Smooth muscle cell (in vitro differentiated cells): ENCODE data around the gene RAB5B. TPM values are rescaled to one million over a fixed set of nuclear protein-coding genes. Genes with fewer than 3 reads are reported as not detected.
A peak's percentile ranks its signal among the peaks of the same experiment; 100 is the strongest.

Experiments
- DNase-seq: peaks from one replicate; lab custom pipeline; 2025; ENCODE audit not compliant: unreplicated experiment; lab: John Stamatoyannopoulos, UW
- H2AFZ ChIP-seq: fragments of 200-600 bp; sonication (generic); 2 replicates; pipeline ENCODE4 v1.6.0; 2016; ENCODE audit warnings: antibody characterized with exemption, low read depth, mild to moderate bottlenecking
- H3F3A ChIP-seq: fragments of 200-600 bp; sonication (generic); 2 replicates; pipeline ENCODE4 v1.6.0; 2017; ENCODE audit warnings: antibody characterized with exemption, low read depth
- H3K27ac ChIP-seq: fragments of 200-600 bp; sonication (generic); 2 replicates; pipeline ENCODE4 v1.5.1; 2016; ENCODE audit warnings: low read depth, mild to moderate bottlenecking
- H3K27me3 ChIP-seq: fragments of 200-600 bp; sonication (generic); 2 replicates; pipeline ENCODE4 v1.6.1; 2016; ENCODE audit warnings: low read depth, mild to moderate bottlenecking
- H3K36me3 ChIP-seq: fragments of 200-600 bp; sonication (generic); 2 replicates; pipeline ENCODE4 v1.5.1; 2016; ENCODE audit warnings: low read depth
- H3K4me1 ChIP-seq: fragments of 200-600 bp; sonication (generic); 2 replicates; pipeline ENCODE4 v1.5.1; 2016; ENCODE audit warnings: low read depth
- H3K4me2 ChIP-seq: fragments of 200-600 bp; sonication (generic); 2 replicates; pipeline ENCODE4 v1.6.0; 2016; ENCODE audit warnings: mild to moderate bottlenecking
- H3K4me3 ChIP-seq: fragments of 200-600 bp; sonication (generic); 2 replicates; pipeline ENCODE4 v1.5.1; 2016; ENCODE audit warnings: mild to moderate bottlenecking
- H3K79me2 ChIP-seq: fragments of 200-600 bp; sonication (generic); 2 replicates; pipeline ENCODE4 v1.6.0; 2016; ENCODE audit warnings: low read depth, mild to moderate bottlenecking
- H3K9ac ChIP-seq: fragments of 200-600 bp; sonication (generic); 2 replicates; pipeline ENCODE4 v1.6.0; 2016; ENCODE audit warnings: low read depth
- H3K9me3 ChIP-seq: fragments of 200-600 bp; sonication (generic); replicated peaks from 2 replicates; pipeline ENCODE4 v1.5.1; 2016; ENCODE audit warnings: low read depth
- H4K20me1 ChIP-seq: fragments of 200-600 bp; sonication (generic); 2 replicates; pipeline ENCODE4 v1.6.0; 2016; ENCODE audit warnings: low read depth
- CTCF ChIP-seq: fragments of 200-600 bp; sonication (generic); IDR thresholded peaks from 2 replicates; pipeline ENCODE4 v1.5.1; 2017; ENCODE audit warnings: borderline replicate concordance, mild to moderate bottlenecking, antibody characterized with exemption; ENCODE audit not compliant: insufficient read depth, poor library complexity, severe bottlenecking
- WGBS: methylation state at CpG from one replicate; pipeline ENCODE4 v1.1.7; 2016; ENCODE audit warnings: low lambda C conversion rate; 5-methylcytosine and 5-hydroxymethylcytosine counted together
- polyA plus RNA-seq: library from polyadenylated mRNA; unstranded; fragments of >200 nt; fragmentation: Nextera tagmentation; extraction: Ambion mirVana; gene quantifications from 2 replicates; pipeline ENCODE4 v1.2.1, GENCODE V29; 2016
- total RNA-seq: library from RNA; depleted of rRNA; stranded (reverse); fragments of >200 nt; gene quantifications from 2 replicates; pipeline ENCODE4 v1.2.3, GENCODE V29; 2014

Gene RAB5B
- total and polyA plus RNA-seq, 2 experiments from 2014 or later, result 77.2 to 81.9 TPM

- 90% methylated on average over 2 of the region's 2 CpGs for whole genome bisulfite sequencing
- no peak overlapping the region for H3K9ac ChIP-seq
Measured at GRCh38 chr12:56037161-56037560, 63.3 kb downstream of the RAB5B start.

GRCh38 chr12:56038022-56038655, 64.3 kb downstream of the RAB5B start:
- WGBS, result 91% methylated on average over 2 of the region's 2 CpGs
- H3K9ac ChIP-seq, result no peak overlapping the region

More at GRCh38 chr12:56037161-56037560, 63.3 kb downstream of the RAB5B start:
- H3K27ac ChIP-seq, result no peak overlapping the region
- H3K9me3 ChIP-seq, result no peaks in the 10 kb centered on the region
- H3K36me3 ChIP-seq, result peaks cover 3% of the 10 kb centered on the region
- no peak overlapping the region for H3K4me3 ChIP-seq
- TF ChIP-seq CTCF, result no peak
- H3K4me2 ChIP-seq, result no peak overlapping the region
- peaks cover 8% of the 10 kb centered on the region for H3K4me1 ChIP-seq
- peaks cover 8% of the 10 kb centered on the region for H3F3A ChIP-seq
- no peaks in the 10 kb centered on the region for H3K27me3 ChIP-seq
- no peaks in the 10 kb centered on the region for H4K20me1 ChIP-seq
- no peak for DNase-seq
- no peak overlapping the region for H2AFZ ChIP-seq
- peaks cover 2% of the 10 kb centered on the region for H3K79me2 ChIP-seq

GRCh38 chr12:56040151-56040550, 66.3 kb downstream of the RAB5B start:
- peaks cover 29% of the 10 kb centered on the region for H3F3A ChIP-seq
- H3K9ac ChIP-seq, result no peak overlapping the region
- no peak for DNase-seq
- no peaks in the 10 kb centered on the region for H3K9me3 ChIP-seq
- no peak for TF ChIP-seq CTCF
- no peak overlapping the region for H3K27ac ChIP-seq
- H3K4me2 ChIP-seq, result no peak overlapping the region
- H3K79me2 ChIP-seq, result peaks cover 31% of the 10 kb centered on the region
- peaks cover 16% of the 10 kb centered on the region for H3K4me1 ChIP-seq
- WGBS, result 100% methylated on average over 1 of the region's 1 CpG
- no peaks in the 10 kb centered on the region for H3K27me3 ChIP-seq
- no peak overlapping the region for H3K4me3 ChIP-seq
- H4K20me1 ChIP-seq, result peaks cover 17% of the 10 kb centered on the region
- no peak overlapping the region for H2AFZ ChIP-seq
- H3K36me3 ChIP-seq, result no peaks in the 10 kb centered on the region

More at GRCh38 chr12:56038022-56038655, 64.3 kb downstream of the RAB5B start:
- H3K27me3 ChIP-seq, result no peaks in the 10 kb centered on the region
- H3K4me3 ChIP-seq, result no peak overlapping the region
- peaks cover 12% of the 10 kb centered on the region for H3K79me2 ChIP-seq
- no peak overlapping the region for H3K27ac ChIP-seq
- no peaks in the 10 kb centered on the region for H3K9me3 ChIP-seq
- no peak for TF ChIP-seq CTCF
- H3K4me1 ChIP-seq, result peaks cover 12% of the 10 kb centered on the region
- H2AFZ ChIP-seq, result no peak overlapping the region
- H3K36me3 ChIP-seq, result no peaks in the 10 kb centered on the region
- peaks cover 8% of the 10 kb centered on the region for H4K20me1 ChIP-seq
- H3K4me2 ChIP-seq, result no peak overlapping the region
- no peak for DNase-seq
- peaks cover 14% of the 10 kb centered on the region for H3F3A ChIP-seq

DNA sequence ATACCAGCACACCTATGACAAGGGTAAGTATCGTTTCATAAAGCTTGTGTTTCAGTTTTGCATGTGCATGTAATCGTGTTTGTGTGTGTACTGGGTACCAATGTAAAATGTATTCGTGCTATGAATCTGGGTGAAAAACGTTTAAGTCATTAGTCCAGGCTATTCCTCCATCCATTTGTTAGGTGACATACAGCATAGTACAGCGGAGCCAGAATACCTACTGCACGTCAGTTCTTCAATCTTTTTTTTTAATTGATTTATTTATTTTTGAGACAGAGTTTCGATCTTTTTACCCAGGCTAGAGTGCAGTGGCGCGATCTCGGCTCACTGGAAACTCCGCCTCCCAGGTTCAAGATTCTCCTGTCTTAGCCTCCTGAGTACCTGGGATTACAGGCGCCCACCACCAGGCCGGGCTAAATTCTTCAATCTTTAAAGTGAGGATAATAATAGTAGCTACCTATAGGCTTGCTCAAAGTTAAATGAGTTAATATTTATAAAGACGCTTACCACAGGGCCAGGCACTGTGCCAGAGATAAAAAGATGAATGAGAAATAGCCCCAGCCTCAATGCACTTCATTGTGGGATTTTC, 67.2 kb downstream of the RAB5B start:
- H3K27ac ChIP-seq, result peak overlapping the region; percentile 88
- no peaks in the 10 kb centered on the region for H3K9me3 ChIP-seq

More for the DNA sequence above, 67.2 kb downstream of the RAB5B start:
- Histone ChIP-seq H3K27me3 (no peaks in the 10 kb centered on the region), H4K20me1 (peaks cover 17% of the 10 kb centered on the region), H3K4me1 (peaks cover 16% of the 10 kb centered on the region), H3K4me2 (peak overlapping the region; percentile 87), H3K79me2 (peaks cover 31% of the 10 kb centered on the region), H3K4me3 (peak overlapping the region; percentile 85), H3K9ac (peak overlapping the region; percentile 6), H3K36me3 (no peaks in the 10 kb centered on the region), H2AFZ (peak overlapping the region; percentile 83), H3F3A (peaks cover 33% of the 10 kb centered on the region)
- no peak for TF ChIP-seq CTCF
- no peak for DNase-seq
- 51% methylated on average over 14 of the region's 14 CpGs for WGBS
